Hematopoietic multipotent progenitor cell treated with erythropoietin and hydrocortisone succinate and interleukin-3 and kit ligand, for 6 days (in vitro differentiated cells): ENCODE measurements around the gene TPK1.

ENCODE experiments used
- DNase-seq: peaks from one replicate; pipeline ENCODE4 v3.0.0-alpha.2; 2015

TPK1 gene

GRCh38 chr7:144519925-144520324 is 315.9 kb downstream of the TPK1 start:
- DNase-seq = no peak

GRCh38 chr7:144518360-144518759 is 317.5 kb downstream of the TPK1 start:
- DNase-seq = no peak

- DNase-seq = peak; percentile 6
Observed at GRCh38 chr7:144517749-144518148, 318.1 kb downstream of the TPK1 start.

- DNase-seq = no peak
Observed at GRCh38 chr7:144516729-144517525, 318.9 kb downstream of the TPK1 start.

GRCh38 chr7:144513334-144513733 is 322.5 kb downstream of the TPK1 start:
- peak; percentile 90 for DNase-seq

- no peak for DNase-seq
Observed at GRCh38 chr7:144510621-144511020, 325.2 kb downstream of the TPK1 start.

GRCh38 chr7:144508702-144509101 is 327.2 kb downstream of the TPK1 start:
- no peak for DNase-seq

- no peak for DNase-seq
Observed at GRCh38 chr7:144503215-144503614, 332.6 kb downstream of the TPK1 start.

GRCh38 chr7:144500225-144500624 is 335.6 kb downstream of the TPK1 start:
- no peak for DNase-seq

- DNase-seq = no peak
Observed at GRCh38 chr7:144497282-144497681, 338.6 kb downstream of the TPK1 start.

- DNase-seq = no peak
Observed at GRCh38 chr7:144494355-144494754, 341.5 kb downstream of the TPK1 start.

- peak; percentile 52 for DNase-seq
Observed at GRCh38 chr7:144489504-144489903, 346.3 kb downstream of the TPK1 start.

- DNase-seq = no peak
Observed at GRCh38 chr7:144488977-144489376, 346.9 kb downstream of the TPK1 start.

- no peak for DNase-seq
Observed at GRCh38 chr7:144487901-144488300, 348.0 kb downstream of the TPK1 start.

GRCh38 chr7:144484445-144484844 is 351.4 kb downstream of the TPK1 start:
- no peak for DNase-seq

- DNase-seq = no peak
Observed at GRCh38 chr7:144483189-144483588, 352.7 kb downstream of the TPK1 start.

GRCh38 chr7:144481833-144482232 is 354.0 kb downstream of the TPK1 start:
- DNase-seq = no peak

- DNase-seq = no peak
Observed at GRCh38 chr7:144477348-144477747, 358.5 kb downstream of the TPK1 start.

GRCh38 chr7:144474800-144475615 is 360.8 kb downstream of the TPK1 start:
- DNase-seq = no peak

- DNase-seq = no peak
Observed at GRCh38 chr7:144474363-144474762, 361.5 kb downstream of the TPK1 start.

GRCh38 chr7:144473908-144474307 is 361.9 kb downstream of the TPK1 start:
- DNase-seq = no peak

GRCh38 chr7:144470078-144470477 is 365.8 kb downstream of the TPK1 start:
- DNase-seq = no peak

GRCh38 chr7:144468990-144469732 is 366.7 kb downstream of the TPK1 start:
- no peak for DNase-seq
